Lower leg skin (tissue), 4 donors: Measurements from ENCODE around the gene ANKS1A. TPM values are rescaled to one million over a fixed set of nuclear protein-coding genes. Genes with fewer than 3 reads are reported as not detected.

Experiments
- DNase-seq, 2 donors: peaks; one replicate each; pipeline ENCODE4 v3.0.0-alpha.2; 2019; ENCODE audit warnings: low spot score in 2 of 2
- H3K4me3 ChIP-seq: fragments of 200-600 bp; sonication (generic); 2 replicates; pipeline ENCODE4 v1.5.1; 2017; ENCODE audit warnings: mild to moderate bottlenecking, low read depth; ENCODE audit not compliant: poor library complexity, severe bottlenecking
- POLR2A ChIP-seq, 2 donors: fragments of 450-650 bp; IDR thresholded peaks; one replicate each; pipeline ENCODE4 v1.6.1; 2016 to 2017; ENCODE audit warnings: antibody characterized with exemption in 2 of 2, mild to moderate bottlenecking in 1 of 2, moderate library complexity in 1 of 2
- WGBS, 2 donors: methylation state at CpG; one replicate each; pipeline ENCODE4 v1.1.5; 2018; 5-methylcytosine and 5-hydroxymethylcytosine counted together
- intact Hi-C: fragments of 100-400 bp; cut with DNase I; formaldehyde crosslinking; loops from one replicate; pipeline ENCODE4 v1.15.0; 2023; ENCODE audit warnings: low total_unique reads
- total RNA-seq, 4 donors: library from RNA; depleted of rRNA; stranded (reverse); fragments of >200 nt; gene quantifications; one replicate each; pipeline ENCODE4 v1.1.0, GENCODE V29; 2016
- TF ChIP-seq, protein P1 (sequence below), 3 donors: fragments of 450-650 bp; IDR thresholded peaks; one replicate each; pipeline ENCODE4 v1.5.1; 2016; ENCODE audit warnings: antibody characterized with exemption in 3 of 3, mild to moderate bottlenecking in 3 of 3, moderate library complexity in 2 of 3

ANKS1A gene
- total RNA-seq, 4 donors from 2014 or later: 22.9 to 27.8 (median 25.3) TPM

DNA sequence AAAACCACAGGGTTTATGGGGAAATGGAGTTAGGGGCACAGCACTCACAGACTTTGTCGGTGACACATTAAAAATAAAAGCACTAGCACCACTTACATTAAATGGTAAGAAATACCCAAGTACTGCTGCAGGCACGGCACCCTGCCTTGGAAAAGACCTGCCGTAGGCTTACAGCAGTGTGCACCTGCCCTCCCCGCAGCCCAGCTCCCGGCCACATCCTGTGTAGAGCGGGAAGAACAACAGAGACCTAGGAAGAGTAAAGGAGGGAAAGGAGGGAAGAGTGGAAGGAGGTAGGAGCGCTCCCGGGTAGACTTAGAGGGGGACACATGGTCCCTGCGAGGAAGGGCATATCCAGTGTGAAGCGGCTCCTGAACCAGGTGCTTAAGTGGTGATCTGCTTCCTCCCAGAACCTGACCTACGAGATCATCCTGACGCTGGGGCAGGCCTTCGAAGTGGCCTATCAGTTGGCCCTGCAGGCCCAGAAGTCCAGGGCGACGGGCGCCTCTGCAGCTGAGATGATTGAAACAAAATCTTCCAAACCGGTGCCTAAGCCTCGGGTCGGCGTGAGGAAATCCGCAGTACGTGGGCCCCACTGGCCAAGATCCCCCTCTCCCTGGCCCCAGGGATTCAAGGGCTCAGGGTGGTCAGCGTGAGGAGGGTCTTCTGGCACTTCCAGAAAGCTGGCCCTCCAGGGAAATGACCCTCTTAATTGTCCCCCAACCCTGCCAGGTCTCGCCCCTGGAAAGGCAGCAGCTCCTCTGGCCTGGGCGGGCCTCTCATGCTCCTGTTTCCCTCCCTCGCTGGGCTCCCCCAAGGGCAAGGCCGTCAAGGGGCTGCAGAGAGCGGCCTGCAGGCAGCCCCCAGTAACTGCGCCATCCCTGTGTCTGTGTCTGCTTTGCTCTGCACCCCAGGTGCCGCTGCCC is 196.6 kb downstream of the ANKS1A start:
- no peak overlapping the region for H3K4me3 ChIP-seq
- intact Hi-C loops: no loop called here
- no peak for TF ChIP-seq POLR2A (IDR thresholded peaks at IDR 0.05)
- TF ChIP-seq, protein P1, sequence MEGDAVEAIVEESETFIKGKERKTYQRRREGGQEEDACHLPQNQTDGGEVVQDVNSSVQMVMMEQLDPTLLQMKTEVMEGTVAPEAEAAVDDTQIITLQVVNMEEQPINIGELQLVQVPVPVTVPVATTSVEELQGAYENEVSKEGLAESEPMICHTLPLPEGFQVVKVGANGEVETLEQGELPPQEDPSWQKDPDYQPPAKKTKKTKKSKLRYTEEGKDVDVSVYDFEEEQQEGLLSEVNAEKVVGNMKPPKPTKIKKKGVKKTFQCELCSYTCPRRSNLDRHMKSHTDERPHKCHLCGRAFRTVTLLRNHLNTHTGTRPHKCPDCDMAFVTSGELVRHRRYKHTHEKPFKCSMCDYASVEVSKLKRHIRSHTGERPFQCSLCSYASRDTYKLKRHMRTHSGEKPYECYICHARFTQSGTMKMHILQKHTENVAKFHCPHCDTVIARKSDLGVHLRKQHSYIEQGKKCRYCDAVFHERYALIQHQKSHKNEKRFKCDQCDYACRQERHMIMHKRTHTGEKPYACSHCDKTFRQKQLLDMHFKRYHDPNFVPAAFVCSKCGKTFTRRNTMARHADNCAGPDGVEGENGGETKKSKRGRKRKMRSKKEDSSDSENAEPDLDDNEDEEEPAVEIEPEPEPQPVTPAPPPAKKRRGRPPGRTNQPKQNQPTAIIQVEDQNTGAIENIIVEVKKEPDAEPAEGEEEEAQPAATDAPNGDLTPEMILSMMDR (IDR thresholded peaks at IDR 0.05): no peak
- 95 to 97% methylated on average over 30 of the region's 30 CpGs for WGBS, 2 donors
- DNase-seq: peak in 1 of 2 donors; percentile 81

DNA sequence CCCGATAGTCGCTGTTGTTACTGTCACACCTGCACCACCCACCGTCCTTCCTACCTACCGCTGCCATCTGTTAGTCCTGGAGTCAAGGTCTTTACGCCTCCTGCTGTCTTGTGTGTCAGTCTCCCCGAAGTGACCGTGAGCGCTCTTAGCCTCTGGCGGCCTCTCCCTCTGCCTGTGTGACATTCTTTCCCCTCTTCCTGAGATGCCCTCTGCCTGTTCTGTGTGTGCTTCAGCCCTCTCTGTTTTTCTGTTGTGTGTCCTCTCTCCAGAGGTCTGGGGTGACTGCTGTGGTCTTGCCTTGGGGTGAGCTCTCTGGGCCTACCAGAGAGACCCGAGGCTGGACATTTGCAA is 197.2 kb downstream of the ANKS1A start:
- TF ChIP-seq, protein P1 (IDR thresholded peaks at IDR 0.05): no peak
- TF ChIP-seq POLR2A (IDR thresholded peaks at IDR 0.05): no peak
- H3K4me3 ChIP-seq: no peak overlapping the region
- intact Hi-C loops: no loop called here
- no peak for DNase-seq
- 96 to 97% methylated on average over 10 of the region's 10 CpGs for WGBS, 2 donors

DNA sequence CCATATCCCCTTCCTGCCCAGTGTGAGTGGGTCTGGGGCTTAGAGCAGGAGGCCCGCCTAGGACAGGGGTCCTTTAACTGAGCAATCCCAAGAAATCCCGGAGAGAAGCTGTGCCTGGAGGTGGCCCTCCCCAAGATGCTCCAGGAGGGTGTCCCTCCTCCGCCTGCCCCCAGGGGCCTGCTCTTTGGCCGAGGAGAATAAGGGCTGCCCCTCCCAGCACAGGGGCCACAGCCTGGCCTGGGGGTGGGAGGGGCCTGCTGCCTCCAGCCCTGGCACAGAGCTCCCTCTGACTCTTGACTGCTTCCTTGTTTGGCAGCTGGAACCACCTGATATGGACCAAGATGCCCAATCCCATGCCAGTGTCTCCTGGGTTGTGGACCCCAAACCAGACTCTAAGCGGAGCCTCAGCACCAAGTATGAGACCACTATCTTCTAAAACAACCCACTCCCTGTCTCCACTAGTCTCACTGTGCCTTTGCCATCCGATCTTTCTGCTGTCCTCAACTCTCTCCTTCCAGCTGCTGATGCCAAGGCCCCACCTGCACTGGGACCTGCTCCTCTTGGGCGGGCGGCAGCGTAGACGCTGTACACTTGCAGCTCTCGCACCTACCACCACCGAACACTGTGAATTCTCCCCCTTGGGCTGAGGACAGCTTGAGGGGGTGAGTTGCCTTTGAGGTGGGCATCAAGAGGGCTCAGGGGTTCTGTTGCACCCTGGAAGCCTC is 197.7 kb downstream of the ANKS1A start:
- WGBS, 2 donors: 82 to 87% methylated on average over 5 to 12 of the region's 12 CpGs
- peak in 1 of 2 donors; percentile 25 for DNase-seq
- intact Hi-C loops: no loop called here
- H3K4me3 ChIP-seq: no peak overlapping the region
- no peak for TF ChIP-seq POLR2A (IDR thresholded peaks at IDR 0.05)
- TF ChIP-seq, protein P1 (IDR thresholded peaks at IDR 0.05): no peak

DNA sequence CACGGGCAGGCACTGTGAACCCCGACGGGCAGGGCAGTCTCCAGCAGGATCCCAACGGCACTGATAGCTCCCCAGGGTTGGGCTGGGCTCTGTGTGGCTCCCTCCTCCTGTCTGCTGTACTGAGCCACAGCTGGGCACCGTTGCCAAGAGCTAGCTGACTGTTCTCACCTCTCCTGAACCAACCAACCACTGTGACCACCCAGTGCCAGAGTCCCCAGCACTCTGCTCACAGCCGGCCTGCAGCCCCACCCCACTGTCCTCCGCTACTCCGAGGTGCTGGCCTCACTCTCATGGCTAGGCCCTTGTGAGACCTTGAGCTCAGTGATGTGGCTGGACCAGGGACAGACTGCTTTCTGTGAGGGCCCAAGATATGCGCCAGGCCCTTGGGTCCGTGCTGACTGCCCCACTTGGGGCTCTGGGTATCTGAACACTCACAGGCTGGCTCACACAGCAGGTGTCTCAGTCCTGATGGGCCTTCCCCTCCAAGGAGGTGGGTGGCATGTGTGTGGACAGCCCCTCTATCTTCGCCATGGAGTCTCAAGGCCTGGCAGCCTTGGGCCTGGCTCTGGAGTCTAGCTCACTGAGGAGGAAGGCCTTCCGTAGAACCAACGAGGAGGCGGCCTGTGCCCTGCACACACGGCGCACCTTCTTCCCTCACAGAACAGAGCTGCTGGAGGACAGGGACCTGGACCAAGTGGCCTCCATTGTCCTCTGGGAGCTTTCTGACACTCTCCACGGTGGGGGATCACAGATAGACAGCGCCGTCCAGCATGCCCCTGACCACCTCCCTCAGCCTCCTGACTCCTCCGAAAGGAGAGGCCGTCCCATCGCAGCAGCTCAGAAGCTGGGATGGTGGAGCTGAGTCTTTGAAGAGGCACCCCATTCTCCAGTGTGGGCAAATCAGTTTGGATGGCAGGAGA is 198.6 kb downstream of the ANKS1A start:
- peak in 1 of 2 donors; percentile 81 for DNase-seq
- no peak for TF ChIP-seq POLR2A (IDR thresholded peaks at IDR 0.05)
- TF ChIP-seq, protein P1 (IDR thresholded peaks at IDR 0.05): no peak
- intact Hi-C loops: no loop called here
- no peak overlapping the region for H3K4me3 ChIP-seq
- 85 to 86% methylated on average over 7 to 22 of the region's 22 CpGs for WGBS, 2 donors
